ENCODE data around the gene PLA2G4B. TPM values are rescaled to one million over a fixed set of nuclear protein-coding genes. Genes with fewer than 3 reads are reported as not detected.

The PLA2G4B gene
- total and polyA plus RNA-seq, 4 donors: 5.7 to 13.0 (median 10.6) TPM

DNA sequence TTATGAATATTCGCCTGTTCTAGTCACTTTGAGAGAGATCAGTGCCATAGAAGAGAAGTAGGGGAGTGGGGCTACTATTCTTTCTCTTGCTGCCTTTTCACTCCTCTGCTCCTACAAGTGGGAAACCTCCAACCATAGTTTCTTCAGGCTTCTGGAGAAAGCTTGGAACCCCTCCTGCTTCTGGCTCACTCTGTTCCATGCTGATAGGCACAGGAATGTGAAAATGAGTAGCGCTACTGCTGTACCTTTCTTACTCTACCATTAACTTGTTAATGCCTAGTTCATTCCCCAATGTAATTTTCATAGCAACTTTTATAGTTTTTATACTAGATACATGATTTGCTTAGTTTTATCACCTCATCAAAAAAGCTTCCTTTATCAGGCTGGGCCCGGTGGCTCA, 37.5 kb upstream of the PLA2G4B start:
- Histone ChIP-seq H3K9ac (ENCODE audit: insufficient read depth in 1 of 2, low read length in 2 of 2) (no peak overlapping the region), H3K27ac (ENCODE audit: low read depth in 1 of 2, low read length in 1 of 2) (no peak overlapping the region), H3K27me3 (ENCODE audit: control insufficient read depth in 3 of 3, insufficient read depth in 3 of 3, low read length in 2 of 3) (no peaks in the 10 kb centered on the region), H3K36me3 (ENCODE audit: control insufficient read depth in 4 of 4, insufficient read depth in 4 of 4, low read length in 4 of 4) (peaks cover 0 to 12% (median 3%) of the 10 kb centered on the region in 4 donors), H3K4me3 (no peak overlapping the region), H3K9me3 (ENCODE audit: control insufficient read depth in 4 of 4, insufficient read depth in 3 of 4, low read length in 3 of 4) (no peaks in the 10 kb centered on the region), H3K4me1 (ENCODE audit: control insufficient read depth in 5 of 5, insufficient read depth in 5 of 5, low read length in 5 of 5) (peaks cover 2 to 12% (median 12%) of the 10 kb centered on the region in 5 donors)
- ATAC-seq (ENCODE audit: insufficient read depth, low FRiP score) (no peak), DNase-seq (no peak)
- WGBS, 2 donors: 93 to 96% methylated on average over 3 of the region's 3 CpGs
- TF ChIP-seq, protein P1, sequence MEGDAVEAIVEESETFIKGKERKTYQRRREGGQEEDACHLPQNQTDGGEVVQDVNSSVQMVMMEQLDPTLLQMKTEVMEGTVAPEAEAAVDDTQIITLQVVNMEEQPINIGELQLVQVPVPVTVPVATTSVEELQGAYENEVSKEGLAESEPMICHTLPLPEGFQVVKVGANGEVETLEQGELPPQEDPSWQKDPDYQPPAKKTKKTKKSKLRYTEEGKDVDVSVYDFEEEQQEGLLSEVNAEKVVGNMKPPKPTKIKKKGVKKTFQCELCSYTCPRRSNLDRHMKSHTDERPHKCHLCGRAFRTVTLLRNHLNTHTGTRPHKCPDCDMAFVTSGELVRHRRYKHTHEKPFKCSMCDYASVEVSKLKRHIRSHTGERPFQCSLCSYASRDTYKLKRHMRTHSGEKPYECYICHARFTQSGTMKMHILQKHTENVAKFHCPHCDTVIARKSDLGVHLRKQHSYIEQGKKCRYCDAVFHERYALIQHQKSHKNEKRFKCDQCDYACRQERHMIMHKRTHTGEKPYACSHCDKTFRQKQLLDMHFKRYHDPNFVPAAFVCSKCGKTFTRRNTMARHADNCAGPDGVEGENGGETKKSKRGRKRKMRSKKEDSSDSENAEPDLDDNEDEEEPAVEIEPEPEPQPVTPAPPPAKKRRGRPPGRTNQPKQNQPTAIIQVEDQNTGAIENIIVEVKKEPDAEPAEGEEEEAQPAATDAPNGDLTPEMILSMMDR (IDR thresholded peaks at IDR 0.05; ENCODE audit: control extremely low read depth, extremely low read depth): no peak

DNA sequence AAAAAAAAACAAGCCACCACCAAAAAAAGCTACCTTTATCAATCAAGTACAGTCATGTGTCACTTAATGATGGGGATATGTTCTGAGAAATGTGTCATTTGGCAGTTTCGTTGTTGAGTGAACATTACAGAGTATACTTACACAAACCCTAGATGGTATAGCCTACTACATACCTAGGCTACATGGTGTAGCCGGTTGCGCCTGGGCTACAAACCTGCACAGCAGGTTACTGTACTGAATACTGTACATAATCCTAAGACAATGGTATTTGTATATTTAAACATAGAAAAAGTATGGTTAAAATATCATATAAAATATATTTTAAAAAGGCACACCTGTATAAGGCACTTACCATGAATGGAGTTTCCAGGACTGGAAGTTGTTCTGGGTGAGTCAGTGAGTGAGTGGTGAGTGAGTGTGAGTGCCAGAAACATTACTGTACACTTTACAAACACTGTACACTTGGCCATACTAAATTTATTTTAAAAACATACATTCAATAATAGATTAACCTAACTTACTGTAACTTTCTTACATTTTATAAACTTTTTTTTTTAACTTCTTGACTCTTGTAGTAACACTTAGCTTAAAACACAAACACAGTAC, 36.7 kb upstream of the PLA2G4B start:
- TF ChIP-seq, protein P1 (IDR thresholded peaks at IDR 0.05; ENCODE audit: control extremely low read depth, extremely low read depth): no peak
- H3K9ac ChIP-seq (ENCODE audit: insufficient read depth in 1 of 2, low read length in 2 of 2): no peak overlapping the region
- no peak overlapping the region for H3K27ac ChIP-seq (ENCODE audit: low read depth in 1 of 2, low read length in 1 of 2)
- WGBS, 2 donors: 94 to 99% methylated on average over 3 of the region's 3 CpGs
- peaks cover 0 to 9% (median 6%) of the 10 kb centered on the region in 5 donors for H3K4me1 ChIP-seq (ENCODE audit: control insufficient read depth in 5 of 5, insufficient read depth in 5 of 5, low read length in 5 of 5)
- H3K4me3 ChIP-seq: no peak overlapping the region
- no peak for ATAC-seq (ENCODE audit: insufficient read depth, low FRiP score)
- peaks cover 0 to 12% (median 3%) of the 10 kb centered on the region in 4 donors for H3K36me3 ChIP-seq (ENCODE audit: control insufficient read depth in 4 of 4, insufficient read depth in 4 of 4, low read length in 4 of 4)
- no peaks in the 10 kb centered on the region for H3K27me3 ChIP-seq (ENCODE audit: control insufficient read depth in 3 of 3, insufficient read depth in 3 of 3, low read length in 2 of 3)
- no peak for DNase-seq
- H3K9me3 ChIP-seq (ENCODE audit: control insufficient read depth in 4 of 4, insufficient read depth in 3 of 4, low read length in 3 of 4): no peaks in the 10 kb centered on the region

DNA sequence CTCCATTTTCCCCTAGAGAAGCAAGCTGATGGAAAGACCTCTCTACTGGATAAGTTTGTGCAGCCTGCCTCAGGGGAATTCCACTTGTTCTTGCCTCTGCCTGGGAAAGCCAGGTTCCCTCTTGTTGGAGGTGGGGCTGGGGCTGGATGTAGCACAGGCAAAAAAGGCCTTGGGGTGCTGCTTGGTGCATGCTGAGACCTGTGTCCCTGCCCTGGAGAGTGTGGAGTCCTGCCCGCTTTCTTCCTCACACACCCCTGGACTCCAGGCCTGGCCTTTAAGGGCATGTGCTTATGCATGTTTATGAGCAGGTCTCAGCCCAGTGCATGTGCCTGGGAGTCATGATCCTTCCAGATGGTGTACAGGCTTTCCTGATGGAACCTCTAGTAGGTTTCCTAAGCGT, 34.3 kb upstream of the PLA2G4B start:
- H3K27me3 ChIP-seq (ENCODE audit: control insufficient read depth in 3 of 3, insufficient read depth in 3 of 3, low read length in 2 of 3): no peaks in the 10 kb centered on the region
- WGBS, 2 donors: 96% methylated on average over 2 of the region's 2 CpGs
- H3K36me3 ChIP-seq (ENCODE audit: control insufficient read depth in 4 of 4, insufficient read depth in 4 of 4, low read length in 4 of 4): peaks cover 0 to 12% (median 4%) of the 10 kb centered on the region in 4 donors
- no peak overlapping the region for H3K27ac ChIP-seq (ENCODE audit: low read depth in 1 of 2, low read length in 1 of 2)
- H3K4me3 ChIP-seq: no peak overlapping the region
- H3K9ac ChIP-seq (ENCODE audit: insufficient read depth in 1 of 2, low read length in 2 of 2): no peak overlapping the region
- H3K9me3 ChIP-seq (ENCODE audit: control insufficient read depth in 4 of 4, insufficient read depth in 3 of 4, low read length in 3 of 4): no peaks in the 10 kb centered on the region
- TF ChIP-seq, protein P1 (IDR thresholded peaks at IDR 0.05; ENCODE audit: control extremely low read depth, extremely low read depth): no peak
- peaks cover 0 to 6% (median 0%) of the 10 kb centered on the region in 5 donors for H3K4me1 ChIP-seq (ENCODE audit: control insufficient read depth in 5 of 5, insufficient read depth in 5 of 5, low read length in 5 of 5)
- DNase-seq (no peak), ATAC-seq (ENCODE audit: insufficient read depth, low FRiP score) (no peak)

All from lung (tissue), 12 donors.